ES-I3 (cell line): Measurements from ENCODE around the gene EP400.

ENCODE experiments used
- H3K36me3 ChIP-seq: 2 replicates; pipeline ENCODE4 v1.6.1; 2013; ENCODE audit warnings: mild to moderate bottlenecking, low read length, control low read depth, moderate library complexity; ENCODE audit not compliant: insufficient read depth
- H3K4me1 ChIP-seq: 2 replicates; pipeline ENCODE4 v1.6.1; 2013; ENCODE audit warnings: mild to moderate bottlenecking, control low read depth, low read length; ENCODE audit not compliant: insufficient read depth
- H3K9ac ChIP-seq: 2 replicates; pipeline ENCODE4 v1.6.1; 2013; ENCODE audit warnings: low read depth, mild to moderate bottlenecking, low read length, moderate library complexity
- H3K9me3 ChIP-seq: 2 replicates; pipeline ENCODE4 v1.6.1; 2013; ENCODE audit warnings: mild to moderate bottlenecking, low read length, moderate library complexity; ENCODE audit not compliant: control insufficient read depth, insufficient read depth

Gene EP400

GRCh38 chr12:132110677-132111076, 160.9 kb downstream of the EP400 start:
- Histone ChIP-seq H3K4me1 (no peaks in the 10 kb centered on the region), H3K36me3 (no peaks in the 10 kb centered on the region; the same call in 1 of the 2 replicates), H3K9me3 (no peaks in the 10 kb centered on the region), H3K9ac (no peak overlapping the region)

DNA sequence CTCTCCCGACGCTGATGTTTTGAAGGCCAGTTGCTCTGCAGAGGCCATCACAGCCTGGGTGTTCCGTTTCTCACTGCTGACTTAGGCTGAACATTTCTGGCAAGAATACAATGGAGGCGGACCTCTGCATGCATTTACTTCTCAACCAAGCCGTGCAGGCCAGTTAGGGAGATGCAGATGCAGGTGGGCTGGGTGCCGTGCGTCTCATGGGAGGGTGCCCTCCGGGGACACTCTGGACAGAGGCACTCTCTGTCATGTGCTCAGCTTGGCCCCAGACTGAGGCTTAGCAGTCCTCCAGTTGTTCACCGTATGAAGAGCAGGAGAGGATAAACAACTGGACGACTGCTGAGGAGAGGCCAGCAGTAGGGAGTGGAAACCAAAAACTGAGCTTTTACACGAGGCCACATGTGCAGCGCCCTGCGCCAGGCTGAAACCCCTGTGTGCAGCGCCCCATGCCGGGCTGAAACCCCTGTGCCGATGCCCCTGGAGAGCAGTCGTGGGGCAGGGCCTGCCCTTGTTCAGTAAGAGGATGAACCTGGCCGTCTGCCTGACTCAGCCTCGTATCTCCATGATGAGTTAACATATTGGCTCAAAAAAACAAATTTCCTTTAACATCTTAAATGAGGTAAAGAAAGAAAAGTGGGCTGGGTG, 162.0 kb downstream of the EP400 start:
- Histone ChIP-seq H3K4me1 (no peaks in the 10 kb centered on the region), H3K9ac (no peak overlapping the region), H3K36me3 (no peaks in the 10 kb centered on the region; the same call in 1 of the 2 replicates), H3K9me3 (no peaks in the 10 kb centered on the region)

- Histone ChIP-seq H3K4me1 (no peaks in the 10 kb centered on the region), H3K36me3 (no peaks in the 10 kb centered on the region; the same call in 1 of the 2 replicates), H3K9ac (no peak overlapping the region), H3K9me3 (no peaks in the 10 kb centered on the region)
Measured at GRCh38 chr12:132114667-132115066, 164.9 kb downstream of the EP400 start.

- H3K36me3 ChIP-seq, result no peaks in the 10 kb centered on the region; the same call in 1 of the 2 replicates
- H3K9me3 ChIP-seq, result no peaks in the 10 kb centered on the region
- no peak overlapping the region for H3K9ac ChIP-seq
- no peaks in the 10 kb centered on the region for H3K4me1 ChIP-seq
Measured at GRCh38 chr12:132115500-132115899, 165.8 kb downstream of the EP400 start.

DNA sequence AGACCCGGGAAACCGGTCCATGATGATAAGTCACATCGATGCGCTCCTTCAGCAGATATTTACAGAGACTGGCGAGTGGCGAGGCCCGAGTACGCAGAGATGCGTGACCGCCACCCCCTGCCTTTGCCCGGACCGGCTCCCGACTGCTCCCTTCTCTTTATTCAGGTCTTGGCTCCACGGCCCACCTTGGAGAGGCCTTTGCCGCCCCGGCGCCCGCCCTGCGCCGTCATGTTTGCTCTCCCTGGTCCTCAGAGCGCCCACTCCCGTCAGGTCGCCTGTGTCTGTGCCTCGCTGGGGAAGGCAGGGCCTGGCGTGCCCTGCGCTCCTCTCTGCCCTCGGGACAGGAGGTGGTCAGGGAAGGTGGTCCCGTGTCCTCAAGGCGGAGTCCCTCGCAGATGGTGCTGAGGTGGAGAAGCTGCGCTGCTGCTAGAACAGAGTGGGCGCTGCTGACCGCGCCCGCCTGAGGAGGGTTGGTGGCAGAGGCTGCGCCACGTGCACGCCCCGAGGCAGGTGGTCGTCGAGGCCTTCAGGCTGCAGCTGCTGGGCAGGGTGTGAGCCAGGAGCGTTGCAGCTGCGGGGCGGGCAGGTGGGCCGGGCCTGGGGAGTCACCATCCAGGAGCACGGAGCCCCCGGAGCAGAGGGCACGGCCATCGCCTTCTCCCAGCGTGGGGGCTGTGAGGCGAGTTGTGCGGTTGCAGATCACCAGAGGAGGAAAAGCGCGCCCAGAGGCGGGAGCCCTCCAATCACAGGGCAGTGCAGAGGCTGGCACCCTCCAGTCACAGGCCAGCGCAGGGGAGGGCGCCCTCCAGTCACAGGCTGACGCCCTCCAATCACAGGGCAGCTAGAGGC, 167.2 kb downstream of the EP400 start:
- Histone ChIP-seq H3K36me3 (no peaks in the 10 kb centered on the region; the same call in 1 of the 2 replicates), H3K4me1 (no peaks in the 10 kb centered on the region), H3K9me3 (no peaks in the 10 kb centered on the region), H3K9ac (no peak overlapping the region)

DNA sequence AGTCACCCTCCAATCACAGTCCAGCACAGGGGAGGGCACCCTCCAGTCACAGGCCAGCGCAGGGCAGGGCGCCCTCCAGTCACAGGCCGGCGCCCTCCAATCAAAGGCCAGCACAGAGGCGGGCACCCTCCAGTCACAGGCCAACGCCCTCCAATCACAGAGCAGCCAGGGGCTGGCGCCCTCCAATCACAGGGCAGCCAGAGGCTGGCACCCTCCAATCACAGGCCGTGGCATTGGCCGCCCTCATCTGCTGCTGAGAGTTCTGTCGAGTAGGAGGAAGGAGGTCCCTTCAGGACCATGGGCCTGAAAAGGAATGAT, 167.8 kb downstream of the EP400 start:
- H3K4me1 ChIP-seq, result no peaks in the 10 kb centered on the region
- H3K9me3 ChIP-seq, result no peaks in the 10 kb centered on the region
- no peaks in the 10 kb centered on the region; the same call in 1 of the 2 replicates for H3K36me3 ChIP-seq
- no peak overlapping the region for H3K9ac ChIP-seq

DNA sequence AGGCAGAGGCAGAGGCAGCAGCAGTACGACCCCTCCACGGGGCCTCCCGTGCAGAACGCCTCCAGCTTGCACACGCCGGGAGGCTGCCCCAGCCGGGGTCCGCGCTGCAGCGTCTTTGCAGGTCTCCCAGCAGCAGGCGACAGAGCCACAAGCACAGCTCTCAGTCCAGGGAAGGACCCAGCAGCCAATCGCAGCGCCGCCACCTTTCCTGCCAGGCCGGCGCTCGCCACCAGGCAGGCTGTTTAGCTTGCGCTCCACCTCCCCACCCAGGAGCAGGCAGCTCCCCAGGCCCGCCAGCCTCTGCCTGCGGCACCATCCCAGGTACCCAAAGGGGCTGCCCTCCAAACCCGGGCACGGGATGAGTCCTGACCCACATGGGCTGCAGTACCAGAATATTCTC, 169.1 kb downstream of the EP400 start:
- Histone ChIP-seq H3K36me3 (no peaks in the 10 kb centered on the region; the same call in 1 of the 2 replicates), H3K9ac (no peak overlapping the region), H3K4me1 (no peaks in the 10 kb centered on the region), H3K9me3 (no peaks in the 10 kb centered on the region)

DNA sequence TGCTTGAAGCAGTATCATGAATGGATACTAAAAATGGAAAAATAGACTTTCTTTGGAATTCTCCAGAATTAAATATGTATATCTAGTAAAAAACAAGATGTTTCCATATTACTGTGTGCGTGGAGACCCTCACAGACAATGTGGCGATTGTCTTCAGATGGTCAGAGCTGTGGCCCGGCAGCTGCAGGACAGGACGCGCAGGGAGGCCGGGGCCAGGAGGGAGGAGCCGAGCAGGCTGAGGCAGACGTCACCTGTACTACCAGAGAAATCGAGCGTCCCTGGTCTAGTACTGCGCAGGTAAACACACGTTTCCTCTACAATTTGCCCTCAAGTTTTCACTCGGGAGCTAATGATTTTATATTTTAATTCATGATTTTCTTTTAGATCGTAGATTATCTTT, 171.5 kb downstream of the EP400 start:
- no peaks in the 10 kb centered on the region for H3K4me1 ChIP-seq
- no peaks in the 10 kb centered on the region for H3K9me3 ChIP-seq
- H3K9ac ChIP-seq, result no peak overlapping the region
- H3K36me3 ChIP-seq, result no peaks in the 10 kb centered on the region; the same call in 1 of the 2 replicates

GRCh38 chr12:132123970-132124765, 174.4 kb downstream of the EP400 start:
- peaks cover 7% of the 10 kb centered on the region; the same call in 1 of the 2 replicates for H3K9me3 ChIP-seq
- peaks cover 8% of the 10 kb centered on the region; the same call in 1 of the 2 replicates for H3K36me3 ChIP-seq

DNA sequence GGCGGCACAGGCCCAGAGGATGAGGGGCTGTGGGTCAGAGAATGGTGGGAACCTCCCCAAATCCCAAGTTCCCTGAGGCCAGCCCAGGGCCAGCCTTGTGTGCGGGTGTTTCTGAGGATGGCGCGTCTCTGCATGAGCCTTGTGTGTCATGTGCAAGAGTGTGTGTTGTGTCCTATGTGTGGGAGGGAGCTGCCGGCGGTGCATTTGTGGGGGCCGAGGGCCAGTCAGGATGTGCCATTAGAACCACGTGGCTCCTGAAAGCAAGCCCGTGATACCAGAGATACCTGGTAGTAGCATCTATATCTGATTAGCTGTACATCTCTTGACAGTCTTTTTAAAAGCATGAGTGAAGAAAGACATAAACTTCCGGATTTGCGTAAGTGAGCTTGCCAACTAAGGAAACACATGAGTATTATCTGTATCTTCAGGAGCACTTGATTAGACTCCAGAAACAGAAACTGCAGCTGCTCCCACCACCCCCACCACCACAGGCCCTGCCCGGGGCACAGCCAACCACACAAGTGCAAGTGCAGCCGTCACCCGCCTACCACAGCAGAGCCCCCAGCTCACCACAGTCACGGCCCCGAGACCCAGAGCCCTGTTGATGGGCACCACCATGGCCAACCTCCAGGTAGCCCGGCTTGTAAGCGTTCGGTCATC, 175.2 kb downstream of the EP400 start:
- Histone ChIP-seq H3K9ac (no peak overlapping the region), H3K36me3 (peaks cover 8% of the 10 kb centered on the region; the same call in 1 of the 2 replicates), H3K4me1 (no peaks in the 10 kb centered on the region)

More at GRCh38 chr12:132123970-132124765, 174.4 kb downstream of the EP400 start:
- Histone ChIP-seq H3K4me1 (no peaks in the 10 kb centered on the region), H3K9ac (no peak overlapping the region)

GRCh38 chr12:132125736-132126135, 176.0 kb downstream of the EP400 start:
- H3K4me1 ChIP-seq, result no peaks in the 10 kb centered on the region
- peaks cover 7% of the 10 kb centered on the region for H3K9me3 ChIP-seq
- H3K36me3 ChIP-seq, result peaks cover 8% of the 10 kb centered on the region; the same call in 1 of the 2 replicates
- H3K9ac ChIP-seq, result no peak overlapping the region

More for the DNA sequence above, 175.2 kb downstream of the EP400 start:
- H3K9me3 ChIP-seq, result peaks cover 7% of the 10 kb centered on the region

DNA sequence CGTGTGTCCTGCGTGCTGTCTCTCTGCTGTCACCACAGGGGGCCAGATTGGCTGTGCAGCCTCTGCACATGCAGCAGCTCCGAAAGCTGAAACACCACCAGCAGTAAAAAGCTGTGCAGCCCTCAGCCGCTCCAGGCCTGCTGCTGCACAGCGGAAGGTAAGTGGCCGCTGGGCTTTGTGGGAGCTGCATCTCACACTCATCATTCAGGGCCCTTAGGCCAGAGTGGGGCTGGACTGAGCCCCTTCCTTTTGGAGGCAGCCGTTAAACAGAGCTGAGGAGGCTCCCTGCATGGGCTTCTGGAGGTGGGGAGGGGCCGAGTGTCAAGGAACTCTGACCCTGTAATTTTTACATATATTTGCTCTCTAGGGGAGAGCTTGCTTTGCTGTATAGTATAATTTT, 177.3 kb downstream of the EP400 start:
- Histone ChIP-seq H3K36me3 (peaks cover 8% of the 10 kb centered on the region; the same call in 1 of the 2 replicates), H3K4me1 (no peaks in the 10 kb centered on the region), H3K9me3 (peaks cover 7% of the 10 kb centered on the region), H3K9ac (no peak overlapping the region)

- H3K9me3 ChIP-seq, result peaks cover 7% of the 10 kb centered on the region
- no peak overlapping the region for H3K9ac ChIP-seq
- peaks cover 8% of the 10 kb centered on the region; the same call in 1 of the 2 replicates for H3K36me3 ChIP-seq
- no peaks in the 10 kb centered on the region for H3K4me1 ChIP-seq
Measured at GRCh38 chr12:132129007-132129406, 179.3 kb downstream of the EP400 start.

GRCh38 chr12:132130690-132131089, 180.9 kb downstream of the EP400 start:
- Histone ChIP-seq H3K36me3 (peaks cover 8% of the 10 kb centered on the region; the same call in 1 of the 2 replicates), H3K4me1 (no peaks in the 10 kb centered on the region), H3K9ac (no peak overlapping the region), H3K9me3 (peaks cover 7% of the 10 kb centered on the region)
